ENCODE results near the gene VPS45.

Gene VPS45

DNA sequence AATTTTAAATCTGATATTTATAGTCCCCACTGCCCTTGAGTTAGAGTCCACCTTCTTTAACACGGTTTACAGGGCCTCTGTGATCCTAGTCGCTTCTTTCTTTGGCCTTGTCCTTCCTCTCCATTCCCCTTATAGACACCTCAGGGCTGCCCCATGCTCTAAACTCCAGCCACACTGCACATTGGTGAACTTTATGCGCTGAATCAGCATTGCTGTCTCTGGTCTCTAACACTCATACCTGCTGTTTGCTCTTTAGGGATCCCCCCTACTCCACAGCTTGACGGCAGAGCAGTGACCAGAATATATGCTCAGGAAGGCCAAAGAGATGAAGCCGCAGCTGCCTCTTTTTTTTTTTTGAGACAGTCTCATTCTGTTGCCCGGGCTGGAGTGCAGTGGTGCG, 112.3 kb downstream of the VPS45 start (continued):
- TF ChIP-seq, protein P1, sequence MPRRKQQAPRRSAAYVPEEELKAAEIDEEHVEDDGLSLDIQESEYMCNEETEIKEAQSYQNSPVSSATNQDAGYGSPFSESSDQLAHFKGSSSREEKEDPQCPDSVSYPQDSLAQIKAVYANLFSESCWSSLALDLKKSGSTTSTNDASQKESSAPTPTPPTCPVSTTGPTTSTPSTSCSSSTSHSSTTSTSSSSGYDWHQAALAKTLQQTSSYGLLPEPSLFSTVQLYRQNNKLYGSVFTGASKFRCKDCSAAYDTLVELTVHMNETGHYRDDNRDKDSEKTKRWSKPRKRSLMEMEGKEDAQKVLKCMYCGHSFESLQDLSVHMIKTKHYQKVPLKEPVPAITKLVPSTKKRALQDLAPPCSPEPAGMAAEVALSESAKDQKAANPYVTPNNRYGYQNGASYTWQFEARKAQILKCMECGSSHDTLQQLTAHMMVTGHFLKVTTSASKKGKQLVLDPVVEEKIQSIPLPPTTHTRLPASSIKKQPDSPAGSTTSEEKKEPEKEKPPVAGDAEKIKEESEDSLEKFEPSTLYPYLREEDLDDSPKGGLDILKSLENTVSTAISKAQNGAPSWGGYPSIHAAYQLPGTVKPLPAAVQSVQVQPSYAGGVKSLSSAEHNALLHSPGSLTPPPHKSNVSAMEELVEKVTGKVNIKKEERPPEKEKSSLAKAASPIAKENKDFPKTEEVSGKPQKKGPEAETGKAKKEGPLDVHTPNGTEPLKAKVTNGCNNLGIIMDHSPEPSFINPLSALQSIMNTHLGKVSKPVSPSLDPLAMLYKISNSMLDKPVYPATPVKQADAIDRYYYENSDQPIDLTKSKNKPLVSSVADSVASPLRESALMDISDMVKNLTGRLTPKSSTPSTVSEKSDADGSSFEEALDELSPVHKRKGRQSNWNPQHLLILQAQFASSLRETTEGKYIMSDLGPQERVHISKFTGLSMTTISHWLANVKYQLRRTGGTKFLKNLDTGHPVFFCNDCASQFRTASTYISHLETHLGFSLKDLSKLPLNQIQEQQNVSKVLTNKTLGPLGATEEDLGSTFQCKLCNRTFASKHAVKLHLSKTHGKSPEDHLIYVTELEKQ (tag by site-specific recombination; IDR thresholded peaks at IDR 0.05; ENCODE audit: borderline replicate concordance) = no peak
- no peak for TF ChIP-seq ZNF623 (tag by site-specific recombination; IDR thresholded peaks at IDR 0.05)
- no peak for TF ChIP-seq ZBTB17 (tag by site-specific recombination; IDR thresholded peaks at IDR 0.05)
- TF ChIP-seq, protein P2, sequence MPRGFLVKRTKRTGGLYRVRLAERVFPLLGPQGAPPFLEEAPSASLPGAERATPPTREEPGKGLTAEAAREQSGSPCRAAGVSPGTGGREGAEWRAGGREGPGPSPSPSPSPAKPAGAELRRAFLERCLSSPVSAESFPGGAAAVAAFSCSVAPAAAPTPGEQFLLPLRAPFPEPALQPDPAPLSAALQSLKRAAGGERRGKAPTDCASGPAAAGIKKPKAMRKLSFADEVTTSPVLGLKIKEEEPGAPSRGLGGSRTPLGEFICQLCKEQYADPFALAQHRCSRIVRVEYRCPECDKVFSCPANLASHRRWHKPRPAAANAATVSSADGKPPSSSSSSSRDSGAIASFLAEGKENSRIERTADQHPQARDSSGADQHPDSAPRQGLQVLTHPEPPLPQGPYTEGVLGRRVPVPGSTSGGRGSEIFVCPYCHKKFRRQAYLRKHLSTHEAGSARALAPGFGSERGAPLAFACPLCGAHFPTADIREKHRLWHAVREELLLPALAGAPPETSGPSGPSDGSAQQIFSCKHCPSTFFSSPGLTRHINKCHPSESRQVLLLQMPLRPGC (tag by site-specific recombination; IDR thresholded peaks at IDR 0.05) = no peak
- no peak for TF ChIP-seq ZNF501 (tag by site-specific recombination; IDR thresholded peaks at IDR 0.05)

DNA sequence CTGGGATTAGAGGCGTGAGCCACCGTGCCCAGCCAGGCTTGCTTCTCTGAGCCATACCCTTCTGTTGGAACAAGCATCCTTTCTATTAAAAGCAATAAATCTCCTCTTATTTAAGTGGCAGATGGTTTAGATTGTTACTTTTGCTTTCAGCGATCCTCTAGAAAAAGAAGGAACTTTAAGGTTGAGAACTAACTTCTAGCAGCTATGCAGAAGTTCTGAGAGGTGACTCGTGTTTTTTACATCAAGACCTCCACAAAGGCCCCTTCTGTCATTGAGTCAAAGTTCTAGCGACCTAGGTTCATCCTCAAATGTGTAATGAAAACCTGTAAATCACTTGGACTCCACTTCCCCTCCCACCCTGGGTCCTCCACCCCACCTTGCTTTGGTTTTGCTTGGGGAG, 112.9 kb downstream of the VPS45 start:
- Histone ChIP-seq H3K27ac (ENCODE audit: extremely low read depth, low read depth, low read length) (no peak overlapping the region), H3K36me3 (ENCODE audit: control insufficient read depth in 2 of 2, insufficient read depth in 1 of 2, low read length in 2 of 2) (no peaks in the 10 kb centered on the region), H3K4me1 (ENCODE audit: control insufficient read depth, insufficient read depth, low read length) (peaks cover 3% of the 10 kb centered on the region; the same call in 1 of the 2 replicates), H3K9me3 (ENCODE audit: control insufficient read depth, insufficient read depth, low read depth, low read length) (no peaks in the 10 kb centered on the region), H3K4me3 (ENCODE audit: low read depth, low read length) (no peak overlapping the region)
- ChIA-PET POLR2A (no interaction called here), CTCF (interaction anchor here (1.4 kb wide), 1 partner anchor 15 kb away, joined by 4 read pairs; no protein-coding TSS in a partner anchor)
- TF ChIP-seq ZNF37A (tag by site-specific recombination; IDR thresholded peaks at IDR 0.05) = no peak
- TF ChIP-seq ZNF654 (tag by site-specific recombination; IDR thresholded peaks at IDR 0.05; ENCODE audit: low read depth) = no peak
- TF ChIP-seq, protein P3, sequence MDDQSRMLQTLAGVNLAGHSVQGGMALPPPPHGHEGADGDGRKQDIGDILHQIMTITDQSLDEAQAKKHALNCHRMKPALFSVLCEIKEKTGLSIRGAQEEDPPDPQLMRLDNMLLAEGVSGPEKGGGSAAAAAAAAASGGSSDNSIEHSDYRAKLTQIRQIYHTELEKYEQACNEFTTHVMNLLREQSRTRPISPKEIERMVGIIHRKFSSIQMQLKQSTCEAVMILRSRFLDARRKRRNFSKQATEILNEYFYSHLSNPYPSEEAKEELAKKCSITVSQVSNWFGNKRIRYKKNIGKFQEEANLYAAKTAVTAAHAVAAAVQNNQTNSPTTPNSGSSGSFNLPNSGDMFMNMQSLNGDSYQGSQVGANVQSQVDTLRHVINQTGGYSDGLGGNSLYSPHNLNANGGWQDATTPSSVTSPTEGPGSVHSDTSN (CRISPR knock-in tag; IDR thresholded peaks at IDR 0.05) = no peak

DNA sequence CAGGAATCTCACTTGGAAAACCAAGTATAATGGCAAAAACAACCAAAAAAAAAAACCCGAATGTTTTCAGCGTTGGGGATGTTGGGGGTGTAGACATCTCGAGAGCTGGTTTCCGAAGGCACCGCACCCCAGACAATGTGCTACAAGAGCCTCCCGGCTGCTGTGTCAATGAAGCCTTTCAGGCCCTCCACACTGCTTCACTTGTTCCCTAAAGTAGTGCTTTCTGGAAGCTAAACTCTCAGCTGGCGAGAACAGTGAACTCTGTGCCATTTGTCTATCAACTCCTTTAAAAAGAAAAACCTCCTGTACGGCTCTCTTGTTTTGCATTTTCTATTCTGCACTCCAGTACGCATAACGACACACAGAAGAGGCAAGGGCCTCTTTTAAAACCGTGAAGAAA, 114.7 kb downstream of the VPS45 start:
- Histone ChIP-seq H3K9me3 (ENCODE audit: control insufficient read depth, insufficient read depth, low read depth, low read length) (no peaks in the 10 kb centered on the region), H3K4me3 (ENCODE audit: low read depth, low read length) (no peak overlapping the region), H3K36me3 (ENCODE audit: control insufficient read depth in 2 of 2, insufficient read depth in 1 of 2, low read length in 2 of 2) (no peaks in the 10 kb centered on the region), H3K27ac (ENCODE audit: extremely low read depth, low read depth, low read length) (no peak overlapping the region), H3K4me1 (ENCODE audit: control insufficient read depth, insufficient read depth, low read length) (peaks cover 3% of the 10 kb centered on the region; the same call in 1 of the 2 replicates)
- ChIA-PET POLR2A (no interaction called here), CTCF (interaction anchor here (1.3 to 2.2 kb wide), 3 partner anchors 16 to 220 kb away, joined by 4 to 6 read pairs (median 4); no protein-coding TSS in a partner anchor)
- no peak for TF ChIP-seq ZNF624 (tag by site-specific recombination; IDR thresholded peaks at IDR 0.05)
- TF ChIP-seq, protein P4, sequence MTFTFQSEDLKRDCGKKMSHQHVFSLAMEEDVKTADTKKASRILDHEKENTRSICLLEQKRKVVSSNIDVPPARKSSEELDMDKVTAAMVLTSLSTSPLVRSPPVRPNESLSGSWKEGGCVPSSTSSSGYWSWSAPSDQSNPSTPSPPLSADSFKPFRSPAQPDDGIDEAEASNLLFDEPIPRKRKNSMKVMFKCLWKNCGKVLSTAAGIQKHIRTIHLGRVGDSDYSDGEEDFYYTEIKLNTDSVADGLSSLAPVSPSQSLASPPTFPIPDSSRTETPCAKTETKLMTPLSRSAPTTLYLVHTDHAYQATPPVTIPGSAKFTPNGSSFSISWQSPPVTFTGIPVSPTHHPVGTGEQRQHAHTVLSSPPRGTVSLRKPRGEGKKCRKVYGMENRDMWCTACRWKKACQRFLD (tag by site-specific recombination; IDR thresholded peaks at IDR 0.05) = no peak
- TF ChIP-seq TRIM28 (IDR thresholded peaks at IDR 0.05; ENCODE audit: borderline replicate concordance, low read length) = no peak
- TF ChIP-seq RBAK (tag by site-specific recombination; IDR thresholded peaks at IDR 0.05) = no peak
- no peak for TF ChIP-seq ZNF514 (tag by site-specific recombination; IDR thresholded peaks at IDR 0.05)
- TF ChIP-seq ZNF654 (tag by site-specific recombination; IDR thresholded peaks at IDR 0.05; ENCODE audit: low read depth) = no peak
- TF ChIP-seq YY1 (tag by site-specific recombination; IDR thresholded peaks at IDR 0.05) = no peak
- no peak for TF ChIP-seq ZBTB8A (tag by site-specific recombination; IDR thresholded peaks at IDR 0.05)
- no peak for TF ChIP-seq ZBTB17 (tag by site-specific recombination; IDR thresholded peaks at IDR 0.05)
